ENCODE data around the gene RFX8.

DNA sequence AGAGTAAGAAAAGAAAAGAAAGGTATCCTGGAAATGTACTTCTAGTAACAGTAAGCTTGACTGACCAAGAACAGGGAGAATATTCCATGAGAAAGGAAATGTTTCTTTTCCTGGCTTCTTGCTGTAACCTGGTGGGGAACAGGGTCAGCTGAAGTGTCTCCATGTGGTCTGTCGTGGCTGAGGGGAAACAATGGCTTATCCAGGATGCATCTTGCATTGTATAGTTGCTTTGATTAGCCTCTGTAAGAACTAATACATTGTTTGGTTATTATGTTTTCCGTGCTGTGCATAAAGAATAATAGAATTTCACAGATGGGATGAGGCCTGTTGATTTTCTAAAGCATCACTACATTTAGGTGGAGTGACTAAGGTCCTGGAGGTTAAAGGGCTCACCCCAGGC is 92.5 kb downstream of the RFX8 start:
- no peak for TF ChIP-seq POLR2AphosphoS5 (IDR thresholded peaks at IDR 0.05)
- TF ChIP-seq, protein P1, sequence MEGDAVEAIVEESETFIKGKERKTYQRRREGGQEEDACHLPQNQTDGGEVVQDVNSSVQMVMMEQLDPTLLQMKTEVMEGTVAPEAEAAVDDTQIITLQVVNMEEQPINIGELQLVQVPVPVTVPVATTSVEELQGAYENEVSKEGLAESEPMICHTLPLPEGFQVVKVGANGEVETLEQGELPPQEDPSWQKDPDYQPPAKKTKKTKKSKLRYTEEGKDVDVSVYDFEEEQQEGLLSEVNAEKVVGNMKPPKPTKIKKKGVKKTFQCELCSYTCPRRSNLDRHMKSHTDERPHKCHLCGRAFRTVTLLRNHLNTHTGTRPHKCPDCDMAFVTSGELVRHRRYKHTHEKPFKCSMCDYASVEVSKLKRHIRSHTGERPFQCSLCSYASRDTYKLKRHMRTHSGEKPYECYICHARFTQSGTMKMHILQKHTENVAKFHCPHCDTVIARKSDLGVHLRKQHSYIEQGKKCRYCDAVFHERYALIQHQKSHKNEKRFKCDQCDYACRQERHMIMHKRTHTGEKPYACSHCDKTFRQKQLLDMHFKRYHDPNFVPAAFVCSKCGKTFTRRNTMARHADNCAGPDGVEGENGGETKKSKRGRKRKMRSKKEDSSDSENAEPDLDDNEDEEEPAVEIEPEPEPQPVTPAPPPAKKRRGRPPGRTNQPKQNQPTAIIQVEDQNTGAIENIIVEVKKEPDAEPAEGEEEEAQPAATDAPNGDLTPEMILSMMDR (IDR thresholded peaks at IDR 0.05), result no peak

Data from transverse colon (tissue), 4 donors.